ENCODE data around the gene UMAD1.

The UMAD1 gene

DNA sequence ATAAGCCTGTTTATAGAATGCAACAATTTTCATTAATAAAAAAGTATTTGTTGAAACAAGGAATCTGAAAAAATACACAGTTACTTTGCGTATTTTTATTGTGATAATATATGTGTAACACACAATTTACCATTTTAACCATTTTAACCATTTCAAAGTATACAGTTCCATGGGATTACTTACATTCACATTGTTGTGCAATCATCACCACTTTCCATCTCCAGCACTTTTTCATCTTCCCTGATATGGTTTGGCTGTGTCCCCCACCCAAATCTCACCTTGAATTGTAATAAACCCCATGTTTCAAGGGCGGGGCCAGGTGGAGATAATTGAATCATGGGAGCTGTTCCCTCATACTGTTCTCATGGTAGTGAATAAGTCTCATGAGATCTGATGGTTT is 266.8 kb downstream of the UMAD1 start:
- no peak for DNase-seq

DNA sequence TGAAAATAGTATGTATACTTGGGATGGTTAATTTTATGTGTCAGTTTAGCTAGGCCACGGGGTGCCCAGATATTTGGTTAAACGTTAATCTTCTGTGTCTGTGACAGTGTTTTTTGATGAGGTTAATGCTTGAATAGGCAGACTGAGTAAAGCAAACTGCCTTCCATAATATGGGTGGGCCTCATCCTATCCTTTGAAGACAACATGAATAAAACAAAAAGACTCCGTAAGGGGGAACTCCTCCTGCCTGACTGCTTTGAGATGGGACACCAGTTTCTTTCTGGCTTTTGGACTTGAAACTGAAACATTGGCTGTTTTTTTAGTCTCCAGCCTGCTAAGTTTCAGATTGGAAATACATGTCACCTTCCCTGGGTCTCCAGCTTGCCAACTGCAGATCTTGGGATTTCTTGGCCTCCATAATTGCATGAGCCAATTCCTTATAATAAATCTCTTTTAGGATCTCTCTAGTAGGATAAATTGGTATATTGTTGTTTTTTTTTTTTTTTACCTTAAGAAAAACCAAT is 268.1 kb downstream of the UMAD1 start:
- no peak for DNase-seq

DNA sequence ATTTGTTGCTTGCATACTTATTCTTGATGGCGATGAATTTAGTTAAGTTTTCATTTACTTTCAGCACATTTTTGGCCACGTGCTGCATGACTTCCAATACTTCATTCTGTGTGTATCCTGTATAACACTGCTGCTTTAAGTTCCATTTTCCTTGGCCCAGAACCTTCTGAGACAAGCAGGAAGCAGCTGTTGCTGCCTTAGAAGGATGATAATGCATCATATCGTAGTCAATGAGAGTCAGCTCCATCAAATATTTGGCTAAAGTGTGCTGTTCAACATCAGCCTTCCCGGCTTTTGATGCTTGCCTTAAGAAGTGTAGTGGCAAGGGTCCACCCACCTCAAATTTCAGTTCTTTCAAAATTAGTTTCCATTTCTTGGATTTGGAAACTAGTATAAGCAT is 268.8 kb downstream of the UMAD1 start:
- DNase-seq = peak; percentile 10

DNA sequence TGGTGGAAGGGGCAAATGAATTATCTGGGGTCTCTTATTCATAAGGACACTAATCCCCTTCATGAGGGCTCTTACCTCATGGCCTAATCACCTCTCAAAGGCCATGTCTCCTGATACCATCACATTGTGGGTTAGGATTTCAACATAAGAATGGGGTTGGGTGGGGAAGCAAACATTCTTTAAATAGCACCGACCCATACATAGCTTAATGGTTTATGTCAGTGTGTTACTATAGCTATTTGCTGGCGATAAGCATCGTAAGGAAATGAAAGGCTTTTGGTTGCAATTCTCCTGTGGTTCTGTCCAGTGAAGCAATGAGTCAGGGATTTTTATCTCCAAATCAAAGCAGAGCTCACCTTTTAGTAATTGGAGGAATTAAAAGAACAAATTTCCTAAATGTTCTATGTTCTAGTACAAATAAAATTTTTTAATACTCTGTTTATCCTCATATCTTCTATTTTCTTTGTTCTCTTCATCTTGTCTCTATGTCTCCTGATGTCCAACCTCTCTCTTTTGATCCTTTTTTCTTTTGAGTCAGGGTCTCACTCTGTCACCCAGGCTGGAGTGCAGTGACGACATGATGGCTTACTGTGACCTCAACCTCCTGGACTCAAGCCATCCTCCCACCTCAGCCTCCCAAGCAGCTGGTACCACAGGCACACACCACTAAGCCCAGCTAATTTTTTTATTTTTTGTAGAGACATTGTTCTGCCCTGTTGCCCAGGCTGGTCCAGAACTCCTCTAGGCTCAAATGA is 271.0 kb downstream of the UMAD1 start:
- DNase-seq = peak; percentile 65

DNA sequence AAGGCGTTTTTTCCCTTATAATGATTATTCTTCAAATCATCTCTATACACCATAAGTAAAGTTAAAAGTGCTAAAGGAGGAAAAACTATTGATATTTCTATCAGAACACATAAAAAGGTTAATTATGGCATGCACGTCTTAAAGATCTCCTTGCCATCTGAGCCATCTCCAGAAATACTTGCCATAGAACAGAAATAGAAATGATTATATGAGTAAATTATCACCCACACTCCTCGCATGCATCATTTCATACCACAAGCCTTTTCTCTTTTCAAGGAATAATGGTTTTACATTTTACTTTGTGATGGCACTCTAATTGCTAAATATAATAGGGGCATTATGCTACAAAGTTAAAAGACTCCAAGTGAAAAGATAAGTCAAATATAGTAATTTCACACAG is 272.4 kb downstream of the UMAD1 start:
- no peak for DNase-seq

DNA sequence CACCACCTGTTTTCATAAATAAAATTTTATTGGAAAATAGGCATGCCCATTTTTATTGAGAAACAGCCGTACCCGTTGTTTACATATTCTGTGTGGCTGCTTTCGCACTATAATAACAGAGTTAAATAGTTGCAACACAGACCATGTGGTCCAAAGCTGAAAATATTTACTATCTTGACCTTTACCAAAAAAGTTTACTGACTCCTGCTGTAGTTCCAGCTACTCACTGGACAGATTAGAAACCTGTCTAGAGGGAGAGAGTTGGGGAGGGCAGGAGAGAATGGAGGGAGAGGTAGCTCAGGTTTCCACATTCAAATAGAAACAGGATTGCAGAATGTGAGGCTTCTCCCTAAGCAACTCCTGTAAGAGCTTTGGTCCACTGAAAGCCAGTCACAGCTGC is 273.0 kb downstream of the UMAD1 start:
- DNase-seq = no peak

DNA sequence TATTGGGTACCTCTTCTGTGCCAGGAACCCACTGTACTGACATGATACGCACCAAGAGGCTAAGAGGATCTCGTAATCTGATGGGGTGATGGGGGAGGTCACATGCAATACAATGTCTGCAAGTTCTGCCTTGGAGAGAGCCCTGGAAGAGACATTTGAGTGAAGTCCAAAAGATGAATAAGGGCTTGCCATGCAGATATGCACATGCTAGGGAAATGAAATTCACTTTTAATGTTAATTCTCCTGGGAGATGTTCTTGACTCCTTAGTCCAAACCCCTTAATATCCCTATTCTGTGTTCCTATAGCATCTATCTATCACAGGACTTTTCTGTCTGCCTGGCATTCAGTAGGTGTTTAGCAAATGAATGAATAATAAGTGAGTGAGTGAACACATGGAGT is 274.0 kb downstream of the UMAD1 start:
- DNase-seq = no peak

DNA sequence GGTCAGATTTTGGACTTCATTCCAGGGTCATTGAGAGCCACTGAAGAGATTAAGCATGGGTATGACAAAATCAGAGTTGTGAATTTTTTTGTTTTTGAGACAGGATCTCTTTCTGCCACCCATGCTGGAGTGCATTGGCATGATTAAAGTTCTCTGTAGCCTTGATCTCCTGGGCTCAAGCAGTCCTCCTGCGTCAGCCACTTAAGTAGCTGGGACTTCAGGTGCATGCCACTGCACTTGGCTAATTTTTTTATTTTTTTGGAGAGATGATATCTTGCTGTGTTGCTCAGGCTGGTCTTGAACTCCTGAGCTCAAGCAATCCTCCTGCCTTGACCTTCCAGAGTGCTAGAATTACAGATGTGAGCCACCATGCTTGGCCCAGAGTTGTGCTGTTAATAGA is 275.5 kb downstream of the UMAD1 start:
- DNase-seq = no peak

DNA sequence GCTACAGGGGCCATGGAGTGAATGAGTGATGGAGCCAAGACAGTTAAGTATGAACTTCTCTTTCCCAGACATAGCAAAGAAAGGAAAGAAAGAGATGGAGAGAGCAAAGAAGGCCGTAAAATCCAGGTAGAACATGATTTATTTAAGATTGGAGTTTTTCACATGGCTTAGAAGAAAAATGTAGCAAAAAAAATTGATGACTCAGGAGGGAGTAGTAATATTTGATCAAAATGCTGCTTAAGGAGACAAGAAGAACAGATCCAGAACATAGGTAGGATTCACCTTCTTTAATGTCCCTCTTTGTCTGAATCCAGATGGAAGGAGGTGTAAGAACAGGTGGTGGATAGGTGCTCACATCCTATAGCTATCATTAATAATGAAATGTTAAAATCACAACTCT is 277.0 kb downstream of the UMAD1 start:
- no peak for DNase-seq

DNA sequence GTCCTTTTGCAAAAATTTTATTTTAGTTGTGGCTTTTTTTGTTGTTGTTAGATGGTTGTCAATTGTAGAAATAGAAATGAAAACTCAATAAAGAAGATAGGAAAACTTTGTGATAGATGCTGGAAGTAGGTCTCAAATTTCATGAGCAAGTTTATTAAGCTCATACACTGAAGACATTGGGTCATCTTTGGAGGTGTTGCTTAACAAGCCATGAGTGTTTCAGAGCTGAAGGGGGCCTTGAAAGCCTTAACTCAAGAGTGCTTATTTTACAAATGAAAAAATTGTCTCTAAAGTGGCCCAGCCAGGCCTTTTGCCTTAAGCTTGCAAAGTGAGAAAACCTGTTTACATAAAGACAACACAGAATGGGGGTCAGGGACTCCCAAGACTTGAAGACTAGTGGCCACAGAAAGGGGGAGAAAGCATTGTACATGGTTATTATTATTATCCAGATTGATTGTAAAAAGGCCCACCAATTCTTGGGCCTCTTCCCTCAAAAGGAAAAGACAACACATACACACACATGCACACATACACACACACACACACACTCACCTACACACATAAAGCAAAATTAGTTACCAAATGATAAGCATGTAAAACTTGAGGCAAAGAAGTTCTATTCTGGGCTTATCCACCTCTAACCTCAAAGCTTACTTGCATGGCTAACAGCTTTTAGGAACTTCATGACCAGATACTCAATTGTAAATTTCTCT is 278.3 kb downstream of the UMAD1 start:
- DNase-seq = no peak

DNA sequence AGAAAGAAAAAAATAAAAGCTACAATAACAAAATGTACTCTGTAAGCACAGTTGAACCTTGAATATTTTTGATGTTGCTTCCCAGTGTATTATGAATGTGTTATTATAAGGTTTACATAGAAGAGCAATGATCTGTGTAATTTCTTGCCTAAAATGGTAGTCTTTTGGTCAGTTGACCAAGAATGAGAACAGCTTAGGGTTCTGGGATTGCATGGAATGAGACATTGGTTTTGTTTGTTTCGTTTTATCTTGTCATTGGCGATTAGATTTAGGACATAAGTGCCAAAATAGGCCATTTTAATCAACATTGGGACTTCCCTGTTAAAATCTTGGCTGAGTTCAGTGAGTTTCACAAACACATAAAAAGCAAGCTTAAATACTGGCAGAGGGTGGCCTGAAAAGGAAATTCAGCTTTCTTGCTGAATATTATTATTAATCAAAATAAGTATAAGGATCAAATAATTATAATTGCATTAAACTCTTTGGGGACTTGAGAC is 278.9 kb downstream of the UMAD1 start:
- DNase-seq = no peak

DNA sequence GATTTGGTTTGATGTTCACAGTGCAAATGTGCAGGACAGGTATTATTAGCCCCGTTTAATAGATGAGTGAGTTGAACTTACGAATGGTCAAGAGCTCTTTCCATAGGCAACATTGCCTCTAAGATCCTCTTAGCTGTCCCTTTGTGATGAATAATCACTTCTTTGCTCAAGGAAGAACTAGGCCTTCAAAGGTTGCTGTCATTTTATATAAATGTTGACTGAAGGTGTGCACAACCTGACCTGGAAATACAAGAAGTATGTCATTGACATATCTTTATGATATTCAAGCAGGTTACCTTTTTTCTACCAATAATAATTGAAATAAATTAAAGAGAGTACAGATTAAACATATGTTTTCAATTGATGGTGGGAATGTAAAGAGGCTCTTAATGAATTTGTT is 279.5 kb downstream of the UMAD1 start:
- no peak for DNase-seq

DNA sequence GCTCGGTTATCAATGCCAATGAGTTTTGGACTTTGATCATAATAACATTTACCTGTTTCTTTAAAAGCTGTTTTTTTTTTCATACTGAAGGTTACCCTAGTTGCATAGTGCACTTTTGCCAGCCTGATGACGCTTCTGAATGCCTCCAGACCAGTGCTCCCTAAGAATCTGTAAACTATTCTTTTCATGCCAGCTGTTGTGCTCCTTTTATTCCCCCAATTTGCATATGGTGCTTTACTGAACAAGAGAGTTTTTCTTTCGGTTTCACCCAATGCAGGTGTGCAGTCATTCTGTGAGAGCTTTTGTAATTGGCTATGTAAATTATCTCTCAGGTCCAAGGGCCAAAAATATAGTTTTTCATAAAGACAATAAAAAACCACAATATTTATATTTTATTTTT is 279.9 kb downstream of the UMAD1 start:
- DNase-seq = no peak

DNA sequence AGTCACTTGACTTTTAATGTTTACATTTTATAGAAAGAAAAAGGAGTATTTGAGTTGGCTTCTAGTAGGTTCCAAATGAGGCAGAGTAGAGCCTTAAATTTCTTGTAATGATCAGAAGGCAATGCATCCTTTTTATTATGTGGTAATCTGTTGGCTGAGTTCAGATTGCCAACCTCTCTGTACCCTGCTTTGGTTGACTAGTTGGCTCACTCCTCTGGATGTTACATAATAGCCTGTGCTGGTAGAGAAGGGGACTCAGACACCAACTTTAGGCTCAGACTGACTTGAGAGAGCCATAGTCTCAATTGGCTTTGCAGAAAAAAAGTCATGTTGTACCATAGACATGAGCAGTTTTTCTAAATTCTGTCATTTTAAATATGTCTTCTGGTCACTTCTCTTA is 281.3 kb downstream of the UMAD1 start:
- no peak for DNase-seq

DNA sequence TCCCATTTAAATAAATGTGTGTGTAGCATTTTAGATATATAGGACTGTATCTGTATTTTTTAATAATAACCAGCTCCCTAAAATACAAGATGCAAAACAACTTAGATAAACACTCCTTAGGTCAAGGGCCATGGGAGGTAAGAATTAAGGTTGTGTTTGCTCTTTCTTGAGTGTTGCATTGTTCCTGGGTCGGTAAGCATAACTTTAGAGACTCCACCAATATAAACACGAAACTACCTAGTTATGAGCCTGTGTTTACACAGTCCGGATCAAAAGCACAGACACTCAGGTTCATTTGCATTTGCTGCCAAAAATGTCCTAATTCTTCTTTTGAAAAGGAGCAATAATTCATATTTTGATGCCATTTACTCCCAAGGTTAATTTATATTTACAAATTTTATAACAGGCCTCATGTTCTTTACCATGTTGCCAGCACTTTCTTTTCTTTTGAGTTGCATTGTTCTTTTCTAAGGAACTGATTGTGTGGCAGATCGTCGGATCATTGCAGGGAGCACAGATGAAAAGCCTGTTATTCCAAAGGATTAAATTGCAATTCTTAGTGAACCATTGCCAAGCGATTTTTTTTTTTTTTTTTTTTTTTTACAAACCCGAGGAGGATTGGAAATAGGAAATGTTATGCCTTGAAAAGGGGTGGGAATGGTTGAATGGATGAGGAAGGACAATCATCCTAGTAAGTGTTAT is 282.3 kb downstream of the UMAD1 start:
- no peak for DNase-seq

DNA sequence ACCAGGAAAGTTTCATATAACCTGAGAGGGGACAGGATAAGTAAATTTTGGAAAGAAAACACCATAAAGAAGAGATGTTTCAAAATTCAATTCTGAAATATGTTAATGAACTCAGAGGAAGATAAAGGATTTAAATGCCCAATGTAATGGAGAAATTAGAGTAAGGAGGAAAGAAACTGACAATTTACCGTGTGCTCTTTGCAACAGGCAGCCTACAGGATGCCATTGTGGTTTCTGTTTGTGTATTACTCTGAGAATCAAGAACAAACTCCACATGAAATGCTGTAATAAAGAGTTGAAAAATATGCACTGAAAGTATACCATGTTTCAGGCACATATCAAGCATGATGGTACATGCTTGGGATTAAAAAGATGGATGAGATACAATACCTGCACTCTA is 283.3 kb downstream of the UMAD1 start:
- no peak for DNase-seq

DNA sequence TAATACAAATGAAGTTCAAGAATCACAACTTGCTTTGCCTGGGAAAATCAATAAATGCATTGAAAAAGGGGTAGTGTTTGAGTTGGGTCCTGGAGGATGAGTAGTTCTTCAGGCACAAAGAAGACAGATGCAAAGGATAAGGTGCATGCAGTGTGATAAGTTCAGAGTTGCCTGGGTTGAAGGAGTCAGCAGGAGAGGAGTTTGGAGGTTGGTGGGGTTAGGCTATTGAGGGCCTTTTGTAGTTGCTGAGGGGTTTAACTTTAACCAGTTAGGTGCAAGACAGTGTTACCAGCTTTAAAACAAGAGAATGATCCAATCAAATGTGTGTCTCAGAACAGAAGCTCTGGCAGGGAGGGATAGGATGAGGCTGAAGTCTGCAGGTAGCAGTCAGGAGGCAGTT is 283.8 kb downstream of the UMAD1 start:
- DNase-seq = no peak

Measured in hematopoietic multipotent progenitor cell treated with erythropoietin and hydrocortisone succinate and interleukin-3 and kit ligand, for 4 days (in vitro differentiated cells).